ENCODE measurements around the gene VWA7.

Gene VWA7

GRCh38 chr6:31727717-31728671, 49.1 kb downstream of the VWA7 start:
- DNase-seq = no peak

- no peak for DNase-seq
Measured at GRCh38 chr6:31727034-31727716, 50.0 kb downstream of the VWA7 start.

- DNase-seq = no peak
Measured at GRCh38 chr6:31725502-31726350, 51.4 kb downstream of the VWA7 start.

- no peak for DNase-seq
Measured at GRCh38 chr6:31723980-31724691, 53.0 kb downstream of the VWA7 start.

GRCh38 chr6:31723245-31723979, 53.7 kb downstream of the VWA7 start, which contains the start of gene MPIG6B:
Gene MPIG6B (plus strand): TSS chr6:31723373. CDS start chr6:31723384, 11 bp downstream.
- no peak for DNase-seq

GRCh38 chr6:31722173-31722572, 55.0 kb downstream of the VWA7 start:
- DNase-seq = no peak

GRCh38 chr6:31721351-31722020, 55.6 kb downstream of the VWA7 start, which contains the start of gene LY6G6C:
Gene LY6G6C (minus strand): TSS chr6:31721746. CDS start chr6:31721679, 67 bp downstream.
- no peak for DNase-seq

- DNase-seq = no peak
Measured at GRCh38 chr6:31720196-31720770, 56.8 kb downstream of the VWA7 start.

GRCh38 chr6:31719001-31719400, 58.1 kb downstream of the VWA7 start:
- DNase-seq = no peak

GRCh38 chr6:31718265-31718664, 58.9 kb downstream of the VWA7 start:
- no peak for DNase-seq

GRCh38 chr6:31717499-31718222, 59.5 kb downstream of the VWA7 start:
- no peak for DNase-seq

All from DMS 273 treated with DMSO at 0.1 percent for 48 hours (cell line).